Naive thymus-derived CD4-positive, alpha-beta T cell (primary cell): ENCODE data around the gene XPA. TPM values are rescaled to one million over a fixed set of nuclear protein-coding genes. Genes with fewer than 3 reads are reported as not detected.
A peak's percentile ranks its signal among the peaks of the same experiment; 100 is the strongest.

Experiments used
- ATAC-seq: fragments of 150-1000 bp; cut with Tn5 transposase; 2 replicates; pipeline ENCODE4 v1.10.0; 2021; ENCODE audit warnings: mild to moderate bottlenecking, moderate library complexity
- CTCF ChIA-PET: fragments of 350-600 bp; sonication (Branson Sonifier 250); formaldehyde crosslinking; loops from one replicate; lab custom pipeline; 2021; ENCODE audit warnings: antibody characterized with exemption; lab: Charles Lee
- POLR2A ChIA-PET: fragments of 350-600 bp; sonication (Branson Sonifier 250); formaldehyde crosslinking; loops from one replicate; lab custom pipeline; 2021; ENCODE audit warnings: antibody characterized with exemption, inconsistent platforms; lab: Charles Lee
- DNase-seq, 9 donors: peaks; one replicate each; pipeline versions ENCODE4 v3.0.0 to v3.0.0-alpha.2; 2020 to 2022; ENCODE audit warnings: mixed read lengths in 1 of 9
- H3K27ac ChIP-seq: one replicate; pipeline ENCODE4 v1.7.0; 2013; ENCODE audit warnings: mild to moderate bottlenecking, low read depth, low read length, moderate library complexity
- H3K27me3 ChIP-seq, 2 donors: one replicate each; pipeline ENCODE4 v1.7.0; 2013; ENCODE audit warnings: low read length in 2 of 2, mild to moderate bottlenecking in 2 of 2, moderate library complexity in 2 of 2; ENCODE audit not compliant: control insufficient read depth in 2 of 2, insufficient read depth in 2 of 2
- H3K36me3 ChIP-seq, 3 experiments: 1 replicate in 2 of 3; 2 replicates in 1 of 3; pipeline ENCODE4 v1.7.0; 2013; ENCODE audit warnings: low read length in 3 of 3, mild to moderate bottlenecking in 3 of 3, moderate library complexity in 1 of 3; ENCODE audit not compliant: insufficient read depth in 3 of 3, control insufficient read depth in 2 of 3
- H3K4me1 ChIP-seq, 2 donors: one replicate each; pipeline ENCODE4 v1.7.0; 2013; ENCODE audit warnings: low read length in 2 of 2, mild to moderate bottlenecking in 2 of 2, moderate library complexity in 1 of 2; ENCODE audit not compliant: control insufficient read depth in 2 of 2, insufficient read depth in 2 of 2
- H3K4me3 ChIP-seq: 2 replicates; pipeline ENCODE4 v1.7.0; 2013; ENCODE audit warnings: mild to moderate bottlenecking, low read length
- H3K9me3 ChIP-seq, 3 experiments: 1 replicate in 2 of 3; 2 replicates in 1 of 3; pipeline ENCODE4 v1.7.0; 2013; ENCODE audit warnings: low read length in 3 of 3; ENCODE audit not compliant: control insufficient read depth in 2 of 3
- H3K27ac Mint-ChIP-seq, 9 donors: one replicate each; pipeline ENCODE4 v1.8.0; 2020 to 2022; ENCODE audit warnings: mixed read lengths in 9 of 9, mild to moderate bottlenecking in 8 of 9, moderate library complexity in 5 of 9, inconsistent platforms in 2 of 9
- H3K27me3 Mint-ChIP-seq, 5 donors: one replicate each; pipeline ENCODE4 v1.8.0; 2021 to 2022; ENCODE audit warnings: mixed read lengths in 5 of 5, mild to moderate bottlenecking in 1 of 5
- H3K36me3 Mint-ChIP-seq, 5 donors: one replicate each; pipeline ENCODE4 v1.8.0; 2020 to 2022; ENCODE audit warnings: mixed read lengths in 5 of 5, mild to moderate bottlenecking in 3 of 5, inconsistent platforms in 1 of 5
- H3K4me1 Mint-ChIP-seq, 7 donors: one replicate each; pipeline ENCODE4 v1.8.0; 2020 to 2022; ENCODE audit warnings: mixed read lengths in 7 of 7, mild to moderate bottlenecking in 3 of 7, inconsistent platforms in 1 of 7
- H3K4me3 Mint-ChIP-seq, 10 donors: one replicate each; pipeline ENCODE4 v1.8.0; 2020 to 2022; ENCODE audit warnings: mild to moderate bottlenecking in 10 of 10, mixed read lengths in 10 of 10, moderate library complexity in 6 of 10, inconsistent platforms in 2 of 10
- H3K9me3 Mint-ChIP-seq, 11 donors: one replicate each; pipeline ENCODE4 v1.8.0; 2020 to 2022; ENCODE audit warnings: mixed read lengths in 11 of 11, mild to moderate bottlenecking in 4 of 11, inconsistent platforms in 1 of 11, moderate library complexity in 1 of 11
- intact Hi-C, 2 donors: fragments of 100-400 bp; cut with micrococcal nuclease; formaldehyde crosslinking; loops; one replicate each; pipeline ENCODE4 v1.15.1; 2023
- polyA plus RNA-seq, 2 donors: library from polyadenylated mRNA; unstranded; fragments of 300-500 nt; fragmentation: Illumina TruSeq; gene quantifications; one replicate each; pipeline ENCODE4 v1.2.3, GENCODE V29; 2021
- total RNA-seq, 6 experiments: library from RNA in 5 of 6; stranded (reverse) in 5 of 6; gene quantifications; 1 replicate in 5 of 6; 2 replicates in 1 of 6; pipeline ENCODE4 v1.2.3 and lab custom pipeline; 2021 to 2026

The XPA gene
- total and polyA plus RNA-seq, 7 experiments from 2014 or later: 16.7 to 38.9 (median 25.9) TPM

GRCh38 chr9:97689401-97690180 is 7.5 kb downstream of the XPA start:
- POLR2A ChIA-PET: interaction anchor here (0.6 to 3.6 kb wide), 2 partner anchors 9 to 365 kb away, joined by 3 to 16 read pairs; partner anchors contain the start of gene XPA
- ATAC-seq (no peak), DNase-seq (no peak)
- Histone ChIP-seq H3K27ac (no peak overlapping the region), H3K36me3 (peaks cover 3 to 42% (median 10%) of the 10 kb centered on the region in 3 experiments), H3K4me1 (peaks cover 3 to 9% of the 10 kb centered on the region in 2 donors), H3K9me3 (no peaks in the 10 kb centered on the region), H3K4me3 (no peak overlapping the region), H3K27me3 (no peaks in the 10 kb centered on the region)
- Mint-ChIP-seq H3K27me3 (no peaks in the 10 kb centered on the region), H3K36me3 (peaks cover 9 to 36% (median 22%) of the 10 kb centered on the region in 5 donors), H3K4me1 (peaks cover 15 to 44% (median 28%) of the 10 kb centered on the region in 7 donors), H3K27ac (peak overlapping the region in 6 of 9 donors; percentile 44 to 75 (median 64)), H3K4me3 (no peak overlapping the region), H3K9me3 (no peaks in the 10 kb centered on the region)
- intact Hi-C loops: loop anchor here in 1 of 2 donors (5.0 kb wide), 1 partner anchor 37 kb away; no protein-coding TSS in a partner anchor
- CTCF ChIA-PET: interaction anchor here (1.0 to 1.5 kb wide), 2 partner anchors 7 to 11 kb away, joined by 5 to 6 read pairs; partner anchors contain the start of gene XPA

- intact Hi-C loops: no loop called here
- ATAC-seq (no peak), DNase-seq (no peak)
- Mint-ChIP-seq H3K27ac (peak overlapping the region in 7 of 9 donors; percentile 6 to 68 (median 49)), H3K4me3 (peak overlapping the region in 1 of 10 donors; percentile 11), H3K9me3 (no peaks in the 10 kb centered on the region), H3K4me1 (peaks cover 7 to 43% (median 21%) of the 10 kb centered on the region in 7 donors), H3K36me3 (peaks cover 17 to 43% (median 27%) of the 10 kb centered on the region in 5 donors), H3K27me3 (no peaks in the 10 kb centered on the region)
- POLR2A ChIA-PET: interaction anchor here (0.9 to 3.6 kb wide), 2 partner anchors 10 kb away, joined by 3 to 16 read pairs; partner anchors contain the start of gene XPA
- no peak overlapping the region for H3K27ac ChIP-seq
- H3K4me1 ChIP-seq: no peaks in the 10 kb centered on the region
- CTCF ChIA-PET: interaction anchor here (1.0 to 1.5 kb wide), 2 partner anchors 8 to 10 kb away, joined by 5 to 6 read pairs; partner anchors contain the start of gene XPA
- H3K27me3 ChIP-seq: no peaks in the 10 kb centered on the region
- no peaks in the 10 kb centered on the region for H3K9me3 ChIP-seq
- H3K36me3 ChIP-seq: peaks cover 3 to 50% (median 18%) of the 10 kb centered on the region in 3 experiments
- H3K4me3 ChIP-seq: no peak overlapping the region
Measured at GRCh38 chr9:97688654-97689053, 8.5 kb downstream of the XPA start.

GRCh38 chr9:97682242-97682641 is 14.9 kb downstream of the XPA start:
- Mint-ChIP-seq H3K4me3 (no peak overlapping the region), H3K27me3 (no peaks in the 10 kb centered on the region), H3K9me3 (no peaks in the 10 kb centered on the region), H3K27ac (peak overlapping the region in 7 of 9 donors; percentile 13 to 82 (median 46)), H3K4me1 (peaks cover under 1 to 41% (median 10%) of the 10 kb centered on the region in 7 donors), H3K36me3 (peaks cover 17 to 38% (median 25%) of the 10 kb centered on the region in 5 donors)
- Histone ChIP-seq H3K9me3 (no peaks in the 10 kb centered on the region), H3K4me1 (no peaks in the 10 kb centered on the region), H3K36me3 (peaks cover 3 to 58% (median 9%) of the 10 kb centered on the region in 3 experiments), H3K27me3 (no peaks in the 10 kb centered on the region), H3K27ac (no peak overlapping the region), H3K4me3 (no peak overlapping the region)
- ChIA-PET CTCF (no interaction called here), POLR2A (no interaction called here)
- DNase-seq: no peak
- no peak for ATAC-seq
- intact Hi-C loops: no loop called here

GRCh38 chr9:97675655-97676054 is 21.5 kb downstream of the XPA start:
- POLR2A ChIA-PET: interaction anchor here (0.7 kb wide), 1 partner anchor 109 kb away, joined by 3 read pairs; no protein-coding TSS in a partner anchor
- Mint-ChIP-seq H3K4me1 (peaks cover 0 to 20% (median 6%) of the 10 kb centered on the region in 7 donors), H3K27ac (peak overlapping the region in 2 of 9 donors; percentile 10 to 69), H3K9me3 (no peaks in the 10 kb centered on the region), H3K4me3 (no peak overlapping the region), H3K36me3 (peaks cover 5 to 44% (median 26%) of the 10 kb centered on the region in 5 donors), H3K27me3 (no peaks in the 10 kb centered on the region)
- H3K27ac ChIP-seq: no peak overlapping the region
- no peak for ATAC-seq
- no peaks in the 10 kb centered on the region for H3K9me3 ChIP-seq
- intact Hi-C loops: loop anchor here in 1 of 2 donors (2.0 kb wide), 1 partner anchor 15 kb away; no protein-coding TSS in a partner anchor
- CTCF ChIA-PET: no interaction called here
- DNase-seq: no peak
- H3K4me1 ChIP-seq: no peaks in the 10 kb centered on the region
- no peaks in the 10 kb centered on the region for H3K27me3 ChIP-seq
- peaks cover 9 to 83% (median 33%) of the 10 kb centered on the region in 3 experiments for H3K36me3 ChIP-seq
- H3K4me3 ChIP-seq: no peak overlapping the region

GRCh38 chr9:97673922-97674321 is 23.2 kb downstream of the XPA start:
- H3K27me3 ChIP-seq: no peaks in the 10 kb centered on the region
- H3K9me3 ChIP-seq: no peaks in the 10 kb centered on the region
- POLR2A ChIA-PET: interaction anchor here (1.3 kb wide), 1 partner anchor 247 kb away, joined by 3 read pairs; no protein-coding TSS in a partner anchor
- Mint-ChIP-seq H3K9me3 (no peaks in the 10 kb centered on the region), H3K27me3 (no peaks in the 10 kb centered on the region), H3K36me3 (peaks cover 5 to 50% (median 25%) of the 10 kb centered on the region in 5 donors), H3K4me1 (peaks cover 0 to 9% (median 1%) of the 10 kb centered on the region in 7 donors), H3K4me3 (no peak overlapping the region), H3K27ac (peak overlapping the region in 2 of 9 donors; percentile 1 to 28)
- no peak overlapping the region for H3K27ac ChIP-seq
- DNase-seq (no peak), ATAC-seq (no peak)
- H3K4me1 ChIP-seq: no peaks in the 10 kb centered on the region
- CTCF ChIA-PET: no interaction called here
- intact Hi-C loops: no loop called here
- peaks cover 21 to 88% (median 45%) of the 10 kb centered on the region in 3 experiments for H3K36me3 ChIP-seq
- H3K4me3 ChIP-seq: no peak overlapping the region

GRCh38 chr9:97672403-97672802 is 24.7 kb downstream of the XPA start:
- Mint-ChIP-seq H3K27ac (no peak overlapping the region), H3K4me3 (no peak overlapping the region), H3K9me3 (no peaks in the 10 kb centered on the region), H3K36me3 (peaks cover 0 to 48% (median 25%) of the 10 kb centered on the region in 5 donors), H3K27me3 (no peaks in the 10 kb centered on the region), H3K4me1 (peaks cover 0 to 4% (median 0%) of the 10 kb centered on the region in 7 donors)
- ChIA-PET POLR2A (no interaction called here), CTCF (no interaction called here)
- H3K36me3 ChIP-seq: peaks cover 23 to 92% (median 57%) of the 10 kb centered on the region in 3 experiments
- no peak overlapping the region for H3K4me3 ChIP-seq
- no peak for DNase-seq
- H3K27me3 ChIP-seq: no peaks in the 10 kb centered on the region
- no peak for ATAC-seq
- intact Hi-C loops: no loop called here
- no peaks in the 10 kb centered on the region for H3K9me3 ChIP-seq
- no peaks in the 10 kb centered on the region for H3K4me1 ChIP-seq
- H3K27ac ChIP-seq: no peak overlapping the region
